H9 (cell line): ENCODE results near the gene VAMP8. TPM values are rescaled to one million over a fixed set of nuclear protein-coding genes. Genes with fewer than 3 reads are reported as not detected.

Experiments used
- DNase-seq: peaks from one replicate; pipeline ENCODE4 v3.0.0-alpha.2; 2017
- H2AFZ ChIP-seq: one replicate; pipeline ENCODE4 v1.6.1; 2013; ENCODE audit warnings: mild to moderate bottlenecking, low read length, control low read depth, moderate library complexity
- H2AK5ac ChIP-seq: 2 replicates; pipeline ENCODE4 v1.6.1; 2013; ENCODE audit warnings: low read length, control low read depth, mixed read lengths; ENCODE audit not compliant: insufficient read length
- H2BK120ac ChIP-seq: one replicate; pipeline ENCODE4 v1.6.1; 2013; ENCODE audit warnings: low read depth, mild to moderate bottlenecking, low read length, control low read depth, inconsistent platforms; ENCODE audit not compliant: poor library complexity, severe bottlenecking
- H2BK12ac ChIP-seq: 2 replicates; pipeline ENCODE4 v1.6.1; 2013; ENCODE audit warnings: low read length, control low read depth, mixed read lengths, low read depth; ENCODE audit not compliant: insufficient read length
- H2BK15ac ChIP-seq: 2 replicates; pipeline ENCODE4 v1.6.1; 2013; ENCODE audit warnings: low read depth, low read length, control low read depth
- H2BK20ac ChIP-seq: one replicate; pipeline ENCODE4 v1.6.1; 2013; ENCODE audit warnings: low read depth, mild to moderate bottlenecking, low read length, control low read depth, inconsistent platforms; ENCODE audit not compliant: poor library complexity, severe bottlenecking
- H2BK5ac ChIP-seq: 2 replicates; pipeline ENCODE4 v1.6.1; 2013; ENCODE audit warnings: low read length, control low read depth, mixed read lengths; ENCODE audit not compliant: insufficient read length
- H3K14ac ChIP-seq: 2 replicates; pipeline ENCODE4 v1.6.1; 2013; ENCODE audit warnings: low read length, control low read depth; ENCODE audit not compliant: insufficient read depth
- H3K18ac ChIP-seq: 2 replicates; pipeline ENCODE4 v1.6.1; 2013; ENCODE audit warnings: low read depth, mild to moderate bottlenecking, mixed read lengths, low read length, control low read depth; ENCODE audit not compliant: insufficient read length
- H3K23ac ChIP-seq: 2 replicates; pipeline ENCODE4 v1.6.1; 2013; ENCODE audit warnings: low read length, control low read depth, mixed read lengths, low read depth; ENCODE audit not compliant: insufficient read length
- H3K23me2 ChIP-seq: 2 replicates; pipeline ENCODE4 v1.6.1; 2013; ENCODE audit warnings: low read depth, mild to moderate bottlenecking, mixed read lengths, low read length, control low read depth; ENCODE audit not compliant: insufficient read length, poor library complexity, severe bottlenecking
- H3K27ac ChIP-seq: 2 replicates; pipeline ENCODE4 v1.5.1; 2013; ENCODE audit warnings: low read length, control low read depth, mixed read lengths, low read depth; ENCODE audit not compliant: insufficient read length
- H3K27me3 ChIP-seq: 2 replicates; pipeline ENCODE4 v1.6.1; 2013; ENCODE audit warnings: low read length, control low read depth, inconsistent platforms; ENCODE audit not compliant: insufficient read depth
- H3K4ac ChIP-seq: 2 replicates; pipeline ENCODE4 v1.6.1; 2013; ENCODE audit warnings: low read depth, mild to moderate bottlenecking, control low read depth, inconsistent platforms, low read length, moderate library complexity
- H3K4me1 ChIP-seq: 2 replicates; pipeline ENCODE4 v1.6.1; 2013; ENCODE audit warnings: low read length, control low read depth, inconsistent platforms; ENCODE audit not compliant: insufficient read depth
- H3K4me2 ChIP-seq: 2 replicates; pipeline ENCODE4 v1.6.1; 2013; ENCODE audit warnings: low read length, control low read depth, mixed read lengths; ENCODE audit not compliant: insufficient read length, insufficient read depth
- H3K56ac ChIP-seq: 2 replicates; pipeline ENCODE4 v1.6.1; 2013; ENCODE audit warnings: low read depth, mild to moderate bottlenecking, mixed read lengths, low read length, control low read depth; ENCODE audit not compliant: insufficient read length
- H3K79me1 ChIP-seq: 2 replicates; pipeline ENCODE4 v1.6.1; 2013; ENCODE audit warnings: low read depth, mild to moderate bottlenecking, moderate library complexity, low read length, control low read depth, inconsistent platforms; ENCODE audit not compliant: insufficient read depth, poor library complexity, severe bottlenecking
- H3K79me2 ChIP-seq: 2 replicates; pipeline ENCODE4 v1.6.1; 2013; ENCODE audit warnings: low read length, control low read depth, inconsistent platforms; ENCODE audit not compliant: insufficient read depth
- H3K9ac ChIP-seq: 2 replicates; pipeline ENCODE4 v1.6.1; 2013; ENCODE audit warnings: low read length, control low read depth, mixed read lengths; ENCODE audit not compliant: insufficient read length; ENCODE audit errors: extremely low read depth
- H3K9me3 ChIP-seq: one replicate; pipeline ENCODE4 v1.6.1; 2013; ENCODE audit warnings: low read depth, low read length, inconsistent platforms; ENCODE audit not compliant: control insufficient read depth
- H3T11ph ChIP-seq: one replicate; pipeline ENCODE4 v1.6.1; 2013; ENCODE audit warnings: mild to moderate bottlenecking, low read length, control low read depth, inconsistent platforms
- H4K20me1 ChIP-seq: one replicate; pipeline ENCODE4 v1.6.1; 2013; ENCODE audit not compliant: control insufficient read depth, insufficient read length, insufficient read depth
- H4K5ac ChIP-seq: 2 replicates; pipeline ENCODE4 v1.6.1; 2013; ENCODE audit warnings: low read depth, mild to moderate bottlenecking, mixed read lengths, low read length, control low read depth; ENCODE audit not compliant: insufficient read length
- H4K8ac ChIP-seq: replicated peaks from 2 replicates; pipeline ENCODE4 v1.6.1; 2013; ENCODE audit warnings: low read length, control low read depth, mixed read lengths, low read depth; ENCODE audit not compliant: insufficient read length
- H4K91ac ChIP-seq: 2 replicates; pipeline ENCODE4 v1.6.1; 2013; ENCODE audit warnings: low read depth, mild to moderate bottlenecking, moderate library complexity, mixed read lengths, low read length, control low read depth; ENCODE audit not compliant: insufficient read length
- H3K27ac Mint-ChIP-seq, 3 experiments: 2 replicates in 2 of 3; 3 replicates in 1 of 3; pipeline ENCODE4 v1.8.0; 2020 to 2021; ENCODE audit warnings: mixed read lengths in 3 of 3, mild to moderate bottlenecking in 1 of 3, moderate library complexity in 1 of 3
- H3K27me3 Mint-ChIP-seq: 2 replicates; pipeline ENCODE4 v1.8.0; 2021; ENCODE audit warnings: low read depth, mild to moderate bottlenecking, moderate library complexity, mixed read lengths
- H3K36me3 Mint-ChIP-seq, 3 experiments: 2 replicates in 2 of 3; 3 replicates in 1 of 3; pipeline ENCODE4 v1.8.0; 2020 to 2021; ENCODE audit warnings: low read depth in 3 of 3, mixed read lengths in 3 of 3; ENCODE audit not compliant: insufficient read depth in 1 of 3
- H3K4me1 Mint-ChIP-seq, 2 experiments: 2 replicates each; pipeline ENCODE4 v1.8.0; 2020; ENCODE audit warnings: mixed read lengths in 2 of 2
- H3K4me3 Mint-ChIP-seq, 2 experiments: 2 replicates in 1 of 2; 3 replicates in 1 of 2; pipeline ENCODE4 v1.8.0; 2020 to 2021; ENCODE audit warnings: mild to moderate bottlenecking in 2 of 2, mixed read lengths in 2 of 2, moderate library complexity in 1 of 2
- H3K9me3 Mint-ChIP-seq, 2 experiments: 2 replicates in 1 of 2; 3 replicates in 1 of 2; pipeline ENCODE4 v1.8.0; 2020; ENCODE audit warnings: mild to moderate bottlenecking in 2 of 2, mixed read lengths in 2 of 2, moderate library complexity in 1 of 2
- CTCF ChIP-seq: fragments of 200-600 bp; sonication (generic); conservative IDR thresholded peaks from 3 replicates; pipeline ENCODE4 v1.8.0; 2021; ENCODE audit warnings: antibody characterized with exemption, mild to moderate bottlenecking
- WGBS: extraction: QIAGEN DNeasy Blood & Tissue Kit; methylation state at CpG from one replicate; pipeline ENCODE4 v1.1.7; 2013; ENCODE audit warnings: missing lambda C conversion rate, low lambda C conversion rate, mixed read lengths; ENCODE audit not compliant: insufficient read length; ENCODE audit errors: extremely low coverage; 5-methylcytosine and 5-hydroxymethylcytosine counted together
- total RNA-seq: library from RNA; stranded (reverse); gene quantifications from 2 replicates; pipeline ENCODE4 v1.2.1, GENCODE V29; 2021

Gene VAMP8
- total RNA-seq, 1 experiment from 2014 or later: 33.4 TPM

GRCh38 chr2:85601771-85602475, 24.5 kb downstream of the VAMP8 start:
- peaks cover 17 to 20% of the 10 kb centered on the region in 2 experiments for H3K4me1 Mint-ChIP-seq
- Histone ChIP-seq H3K79me1 (no peaks in the 10 kb centered on the region), H3K14ac (0 out of 2 replicates have a peak overlapping the region, but pooled peaks have one; percentile 38), H2BK120ac (no peak overlapping the region), H3K4me2 (peak overlapping the region; percentile 59), H3K27me3 (no peaks in the 10 kb centered on the region), H3K23ac (no peak overlapping the region), H3K9me3 (no peaks in the 10 kb centered on the region), H2BK15ac (no peak overlapping the region), H3K9ac (peak overlapping the region; percentile 62), H4K91ac (no peak overlapping the region), H2AFZ (no peak overlapping the region), H2AK5ac (no peak overlapping the region), H4K20me1 (no peaks in the 10 kb centered on the region), H2BK5ac (no peak overlapping the region), H3K4ac (no peak overlapping the region), H3K56ac (no peak overlapping the region), H4K8ac (no peak overlapping the region), H4K5ac (no peak overlapping the region), H2BK12ac (no peak overlapping the region), H3K18ac (no peak overlapping the region), H3K23me2 (peaks cover 4% of the 10 kb centered on the region), H2BK20ac (no peak overlapping the region), H3T11ph (no peak overlapping the region), H3K27ac (no peak overlapping the region), H3K79me2 (no peaks in the 10 kb centered on the region), H3K4me1 (peaks cover 3% of the 10 kb centered on the region; the same call in 1 of the 2 replicates)
- no peaks in the 10 kb centered on the region for H3K9me3 Mint-ChIP-seq
- peak overlapping the region; percentile 83 to 88 for H3K4me3 Mint-ChIP-seq
- peak; percentile 61 for DNase-seq
- H3K36me3 Mint-ChIP-seq: peaks cover 0 to 26% (median 19%) of the 10 kb centered on the region in 3 experiments; a peak in 5 of 7 replicates
- no peak for TF ChIP-seq CTCF
- peak overlapping the region in 1 of 3 experiments; percentile 87; a peak in 1 of 7 replicates for H3K27ac Mint-ChIP-seq
- WGBS: no CpG with 5 or more reads among the region's 36 CpGs
- no peaks in the 10 kb centered on the region for H3K27me3 Mint-ChIP-seq
